GM15510 (cell line): ENCODE data around the gene CLCN1.

Experiments used
- POLR2A ChIP-seq: IDR thresholded peaks from 3 replicates; pipeline ENCODE4 v1.6.1; 2011; ENCODE audit warnings: borderline replicate concordance; ENCODE audit not compliant: insufficient read length; ENCODE audit errors: extremely low read depth

The CLCN1 gene

GRCh38 chr7:143362131-143363015 lies 46.5 kb downstream of the CLCN1 start, which contains the start of gene FAM131B:
FAM131B (minus strand) TSS chr7:143362713; CDS start chr7:143362603, 110 bp downstream.
- no peak for TF ChIP-seq POLR2A

DNA sequence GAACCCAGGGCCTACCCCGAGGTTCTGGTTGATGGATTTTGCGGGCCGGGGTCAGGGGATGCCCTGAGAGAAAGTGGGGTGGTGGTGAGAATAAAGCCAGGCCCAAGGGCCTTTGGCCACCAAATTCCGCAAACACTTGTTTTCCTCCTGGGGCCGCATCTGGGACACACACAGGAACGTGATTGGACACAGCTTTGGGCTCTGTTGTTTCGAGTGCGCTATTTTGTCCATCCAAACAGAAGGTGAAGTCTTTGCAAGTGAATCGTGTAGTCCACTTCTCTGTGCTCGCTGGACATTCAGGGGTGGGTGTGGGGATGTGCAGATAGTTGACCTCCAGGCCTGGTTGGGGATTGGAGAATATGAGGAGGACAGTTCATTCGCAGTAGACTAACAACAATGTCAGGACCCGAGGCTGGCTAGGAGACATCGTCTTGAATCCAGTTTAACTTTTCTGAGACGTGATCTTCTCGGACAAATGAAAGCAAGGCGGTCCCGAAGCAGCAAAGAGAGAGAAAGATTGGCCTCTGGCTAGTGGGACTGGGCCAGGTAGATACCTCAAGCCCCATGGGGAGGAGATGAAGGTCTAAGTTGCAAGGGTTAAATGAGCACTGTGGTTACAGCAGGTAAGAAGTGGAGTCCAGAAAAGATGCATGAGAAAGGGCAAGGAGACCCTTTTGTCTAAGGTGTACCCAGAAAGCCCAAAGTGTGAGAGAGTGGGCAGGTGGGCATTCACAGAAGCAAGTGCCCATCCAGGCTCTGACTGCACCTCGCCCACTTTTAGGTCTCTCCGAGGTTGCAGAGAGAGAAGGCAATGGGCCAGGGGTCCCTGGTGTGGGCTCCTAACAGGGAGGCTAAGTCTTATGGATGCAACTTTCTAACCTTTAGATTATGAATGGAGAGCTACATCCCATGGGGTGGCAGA lies 47.4 kb downstream of the CLCN1 start:
- no peak for TF ChIP-seq POLR2A

GRCh38 chr7:143367972-143368371 lies 52.1 kb downstream of the CLCN1 start:
- no peak for TF ChIP-seq POLR2A

- TF ChIP-seq POLR2A, result no peak
Observed at GRCh38 chr7:143368387-143368786, 52.5 kb downstream of the CLCN1 start.

DNA sequence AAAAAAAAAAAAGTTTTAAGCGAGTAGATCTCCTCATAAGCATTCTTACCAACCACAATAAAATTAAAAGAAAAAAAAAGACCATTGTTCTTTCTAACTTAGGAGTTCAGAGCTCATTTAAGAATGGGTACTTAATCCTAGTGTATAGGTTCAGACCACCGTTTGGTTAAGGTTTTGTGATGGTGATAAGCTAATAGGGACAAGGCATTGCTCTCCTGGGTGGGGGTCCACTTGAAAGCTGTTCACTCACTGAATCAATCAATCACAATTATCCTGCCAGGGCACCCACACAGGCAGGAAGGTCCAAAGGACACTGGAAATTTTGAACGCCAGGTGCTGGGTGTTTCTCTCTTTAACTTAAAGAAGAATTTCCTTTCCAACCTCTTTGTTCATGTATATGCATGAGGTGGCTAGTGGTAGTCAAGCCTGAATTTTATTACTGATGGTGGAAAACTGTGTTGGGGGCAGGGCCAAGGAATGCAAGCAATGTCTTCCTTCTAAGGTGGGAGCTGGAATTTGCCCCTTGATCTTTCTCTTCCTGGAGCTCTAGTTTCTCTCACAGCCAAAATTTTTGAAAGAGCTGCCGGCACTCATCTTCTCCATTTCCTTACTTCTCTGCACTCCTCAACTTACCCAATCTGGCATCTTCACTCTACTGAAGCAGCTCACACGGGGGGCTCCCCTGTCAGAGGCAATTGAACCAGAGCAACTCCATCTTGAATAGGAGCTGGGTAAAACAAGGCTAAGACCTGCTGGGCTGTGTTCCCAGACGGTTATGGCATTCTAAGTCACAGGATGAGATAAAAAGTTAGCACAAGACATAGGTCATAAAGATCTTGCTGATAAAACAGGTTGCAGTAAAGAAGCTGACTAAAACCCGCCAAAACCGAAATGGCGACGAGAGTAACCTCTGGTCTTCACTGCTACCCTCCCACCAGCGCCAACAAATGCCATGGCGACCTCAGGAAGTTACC lies 54.1 kb downstream of the CLCN1 start:
- TF ChIP-seq POLR2A, result no peak

- TF ChIP-seq POLR2A, result no peak
Observed at GRCh38 chr7:143372070-143372469, 56.2 kb downstream of the CLCN1 start.

DNA sequence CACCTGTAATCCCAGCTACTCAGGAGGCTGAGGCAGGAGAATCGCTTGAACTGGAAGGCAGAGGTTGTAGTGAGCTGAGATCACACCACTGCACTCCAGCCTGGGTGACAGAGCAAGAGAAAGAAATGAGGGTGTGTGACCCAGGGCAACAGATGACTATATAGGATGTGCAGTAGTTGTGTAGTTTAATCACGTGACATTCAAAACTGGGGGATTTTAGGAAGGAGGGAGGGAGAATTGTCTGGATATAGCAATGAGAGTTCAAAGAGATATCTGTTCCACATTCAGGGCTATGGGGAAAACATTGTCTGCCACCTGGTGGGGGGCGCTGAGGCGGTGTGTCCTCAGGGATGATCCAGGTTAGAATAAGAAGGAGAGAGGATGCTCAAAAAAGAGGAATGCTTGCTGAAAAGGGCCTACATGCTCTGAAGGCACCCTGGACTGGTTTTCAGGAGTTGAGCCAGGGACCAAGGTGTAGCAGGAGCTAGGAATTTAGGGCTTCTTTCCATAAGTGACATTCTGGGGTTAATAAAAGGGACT lies 57.4 kb downstream of the CLCN1 start:
- no peak for TF ChIP-seq POLR2A

DNA sequence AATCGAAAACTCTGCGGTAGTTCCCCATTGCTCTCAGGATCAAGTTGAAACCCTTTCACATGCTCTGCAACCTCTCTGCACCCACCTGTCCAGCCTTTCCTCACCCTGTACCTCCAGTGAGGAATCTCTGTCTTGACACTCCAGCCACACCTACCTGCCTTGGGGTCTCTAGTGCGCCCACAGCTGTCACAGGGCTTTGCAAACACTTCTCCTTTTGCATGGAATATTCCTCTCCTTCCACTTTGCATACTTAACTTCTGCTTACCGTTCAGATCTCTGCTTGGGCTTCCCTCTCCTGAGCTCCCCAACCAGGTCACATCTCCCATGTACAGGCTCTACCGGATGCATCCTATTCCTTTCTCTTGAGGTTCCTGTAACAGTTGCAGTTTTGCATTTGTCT lies 58.6 kb downstream of the CLCN1 start:
- no peak for TF ChIP-seq POLR2A

- TF ChIP-seq POLR2A, result no peak
Observed at GRCh38 chr7:143375298-143376034, 59.6 kb downstream of the CLCN1 start.

DNA sequence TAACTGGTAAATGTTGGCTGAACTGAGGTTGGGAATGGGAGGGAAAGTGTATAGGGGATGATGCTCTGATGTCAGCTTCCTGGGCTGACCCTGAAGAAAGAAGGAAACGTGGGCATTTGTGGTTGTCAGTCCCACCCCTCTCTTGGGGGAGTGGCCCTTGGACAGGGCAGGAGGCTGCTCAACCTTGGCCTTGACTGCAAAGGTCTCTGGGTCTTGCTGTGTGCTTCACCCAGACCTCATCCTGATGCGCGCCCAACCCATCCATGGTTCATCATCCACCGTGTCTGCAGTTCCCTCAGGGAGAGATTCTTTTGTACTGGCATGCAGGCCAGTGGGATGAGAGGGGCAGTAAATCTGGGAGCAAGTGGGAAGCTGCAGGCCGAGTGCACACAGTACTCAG lies 60.5 kb downstream of the CLCN1 start:
- no peak for TF ChIP-seq POLR2A

GRCh38 chr7:143379611-143380259 lies 63.8 kb downstream of the CLCN1 start:
- no peak for TF ChIP-seq POLR2A

GRCh38 chr7:143380260-143380645 lies 64.3 kb downstream of the CLCN1 start:
- TF ChIP-seq POLR2A, result no peak
